PFSK-1 (cell line): Measurements from ENCODE around the gene PRRG4.

ENCODE experiments used
- FOXP2 ChIP-seq: optimal IDR thresholded peaks from 2 replicates; pipeline ENCODE3; 2011; ENCODE audit warnings: borderline replicate concordance, control low read depth, inconsistent platforms; ENCODE audit not compliant: insufficient read depth; ENCODE audit errors: extremely low read length, extremely low read depth
- POLR2AphosphoS5 ChIP-seq: IDR thresholded peaks from 2 replicates; pipeline ENCODE4 v1.6.1; 2012; ENCODE audit warnings: low read depth, mild to moderate bottlenecking, control low read depth, low read length, moderate library complexity
- SIN3A ChIP-seq: IDR thresholded peaks from 2 replicates; pipeline ENCODE4 v1.6.1; 2012; ENCODE audit warnings: mild to moderate bottlenecking, low read length, moderate library complexity, borderline replicate concordance; ENCODE audit not compliant: insufficient read depth
- TAF1 ChIP-seq: IDR thresholded peaks from 2 replicates; pipeline ENCODE4 v1.6.1; 2012; ENCODE audit warnings: low read length, control low read depth, borderline replicate concordance; ENCODE audit not compliant: insufficient read depth
- TF ChIP-seq, protein P1 (sequence below), 2 experiments: IDR thresholded peaks; 2 replicates each; pipeline versions ENCODE4 v1.6.1 to v1.8.0; 2011 to 2012; ENCODE audit warnings: low read depth in 2 of 2, low read length in 2 of 2, control low read depth in 1 of 2, inconsistent platforms in 1 of 2, mild to moderate bottlenecking in 1 of 2, moderate library complexity in 1 of 2; ENCODE audit not compliant: insufficient read depth in 1 of 2

DNA sequence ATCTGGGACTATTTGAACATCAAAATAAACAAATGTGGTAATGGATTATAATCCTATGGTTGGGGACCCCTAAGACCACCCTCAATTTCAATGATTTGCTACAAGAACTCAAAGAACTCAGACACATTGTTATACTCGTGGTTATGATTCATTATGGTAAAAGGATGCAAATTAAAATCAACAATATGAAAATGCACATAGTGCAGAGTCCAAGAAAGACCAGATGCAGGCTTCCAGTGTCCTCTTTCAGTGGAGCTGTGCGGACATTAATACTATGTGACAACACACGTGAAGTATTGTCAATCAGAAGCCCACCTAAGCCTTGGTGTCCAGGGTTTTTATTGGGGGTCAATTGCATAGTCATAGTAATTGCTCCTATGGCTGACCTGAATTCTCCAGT is 53.7 kb downstream of the PRRG4 start:
- TF ChIP-seq POLR2AphosphoS5 (no peak), SIN3A (no peak), TAF1 (no peak), FOXP2 (no peak)
- TF ChIP-seq, protein P1, sequence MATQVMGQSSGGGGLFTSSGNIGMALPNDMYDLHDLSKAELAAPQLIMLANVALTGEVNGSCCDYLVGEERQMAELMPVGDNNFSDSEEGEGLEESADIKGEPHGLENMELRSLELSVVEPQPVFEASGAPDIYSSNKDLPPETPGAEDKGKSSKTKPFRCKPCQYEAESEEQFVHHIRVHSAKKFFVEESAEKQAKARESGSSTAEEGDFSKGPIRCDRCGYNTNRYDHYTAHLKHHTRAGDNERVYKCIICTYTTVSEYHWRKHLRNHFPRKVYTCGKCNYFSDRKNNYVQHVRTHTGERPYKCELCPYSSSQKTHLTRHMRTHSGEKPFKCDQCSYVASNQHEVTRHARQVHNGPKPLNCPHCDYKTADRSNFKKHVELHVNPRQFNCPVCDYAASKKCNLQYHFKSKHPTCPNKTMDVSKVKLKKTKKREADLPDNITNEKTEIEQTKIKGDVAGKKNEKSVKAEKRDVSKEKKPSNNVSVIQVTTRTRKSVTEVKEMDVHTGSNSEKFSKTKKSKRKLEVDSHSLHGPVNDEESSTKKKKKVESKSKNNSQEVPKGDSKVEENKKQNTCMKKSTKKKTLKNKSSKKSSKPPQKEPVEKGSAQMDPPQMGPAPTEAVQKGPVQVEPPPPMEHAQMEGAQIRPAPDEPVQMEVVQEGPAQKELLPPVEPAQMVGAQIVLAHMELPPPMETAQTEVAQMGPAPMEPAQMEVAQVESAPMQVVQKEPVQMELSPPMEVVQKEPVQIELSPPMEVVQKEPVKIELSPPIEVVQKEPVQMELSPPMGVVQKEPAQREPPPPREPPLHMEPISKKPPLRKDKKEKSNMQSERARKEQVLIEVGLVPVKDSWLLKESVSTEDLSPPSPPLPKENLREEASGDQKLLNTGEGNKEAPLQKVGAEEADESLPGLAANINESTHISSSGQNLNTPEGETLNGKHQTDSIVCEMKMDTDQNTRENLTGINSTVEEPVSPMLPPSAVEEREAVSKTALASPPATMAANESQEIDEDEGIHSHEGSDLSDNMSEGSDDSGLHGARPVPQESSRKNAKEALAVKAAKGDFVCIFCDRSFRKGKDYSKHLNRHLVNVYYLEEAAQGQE (IDR thresholded peaks at IDR 0.05; ENCODE audit: insufficient read depth in 1 of 2, low read depth in 2 of 2, low read length in 2 of 2) = no peak
